GM18868 (cell line): ENCODE data around the gene LUZP2.

Source experiments
- ATAC-seq: cut with Tn5 transposase; IDR thresholded peaks from one replicate; pipeline ENCODE4 v1.9.1; 2021; ENCODE audit warnings: mild to moderate bottlenecking, moderate library complexity; ENCODE audit not compliant: unreplicated experiment

The LUZP2 gene

DNA sequence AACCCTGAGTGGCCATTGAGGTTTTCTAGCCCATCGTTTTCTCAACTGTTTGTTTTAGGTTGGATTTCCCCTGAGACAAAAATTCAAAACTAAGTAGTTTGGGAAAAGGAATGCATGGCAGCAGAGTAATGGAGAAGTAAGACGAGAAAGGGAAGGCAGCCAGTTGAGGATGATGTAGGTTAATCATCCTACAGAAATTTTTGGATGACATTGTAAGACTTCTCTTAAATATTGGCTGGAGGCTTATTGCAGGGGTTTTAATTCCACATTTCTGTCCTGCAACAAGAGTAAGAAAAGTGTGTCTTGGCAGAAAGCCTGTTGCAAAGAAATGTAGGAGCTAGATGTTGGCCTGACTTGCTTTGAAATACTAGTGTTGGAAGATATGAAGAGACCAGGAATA lies 308.8 kb downstream of the LUZP2 start:
- ATAC-seq, result no peak

DNA sequence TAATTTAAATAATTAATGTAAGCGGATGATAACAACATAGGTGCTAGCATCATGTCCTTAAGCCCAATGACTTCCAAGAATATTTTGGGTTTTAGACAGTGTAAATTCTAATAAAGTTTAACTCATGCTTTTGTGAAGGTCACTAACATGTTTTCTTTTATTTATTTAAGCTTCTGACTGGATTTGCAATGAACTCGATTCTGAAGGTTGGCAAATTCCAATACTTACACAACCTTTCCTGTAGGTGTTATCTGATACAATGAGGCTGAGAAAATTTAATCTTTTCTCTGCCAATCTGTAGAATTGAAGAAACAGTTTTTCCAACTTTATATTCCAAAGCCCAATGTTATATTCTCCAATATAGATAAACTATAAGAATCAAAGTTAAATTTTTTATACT lies 311.3 kb downstream of the LUZP2 start:
- ATAC-seq, result no peak

DNA sequence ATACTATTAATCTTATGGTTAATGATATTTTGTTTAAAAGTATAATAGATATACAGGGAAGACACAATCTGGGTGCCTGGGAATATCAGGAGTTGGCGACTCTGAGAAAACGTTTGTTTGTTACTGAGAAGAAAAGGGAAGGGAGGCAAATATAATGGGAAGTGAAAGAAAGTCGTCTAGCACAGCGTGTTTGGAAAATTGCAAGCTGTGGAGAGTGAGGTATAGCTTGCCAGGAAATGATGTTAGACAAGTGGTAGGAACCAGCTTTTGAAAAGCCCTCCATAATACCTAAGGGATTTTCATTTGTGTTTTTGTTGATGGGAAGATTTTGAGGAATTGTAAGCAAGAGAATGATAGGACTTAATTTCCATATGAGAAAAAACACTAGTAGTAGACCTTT lies 322.2 kb downstream of the LUZP2 start:
- no peak for ATAC-seq

DNA sequence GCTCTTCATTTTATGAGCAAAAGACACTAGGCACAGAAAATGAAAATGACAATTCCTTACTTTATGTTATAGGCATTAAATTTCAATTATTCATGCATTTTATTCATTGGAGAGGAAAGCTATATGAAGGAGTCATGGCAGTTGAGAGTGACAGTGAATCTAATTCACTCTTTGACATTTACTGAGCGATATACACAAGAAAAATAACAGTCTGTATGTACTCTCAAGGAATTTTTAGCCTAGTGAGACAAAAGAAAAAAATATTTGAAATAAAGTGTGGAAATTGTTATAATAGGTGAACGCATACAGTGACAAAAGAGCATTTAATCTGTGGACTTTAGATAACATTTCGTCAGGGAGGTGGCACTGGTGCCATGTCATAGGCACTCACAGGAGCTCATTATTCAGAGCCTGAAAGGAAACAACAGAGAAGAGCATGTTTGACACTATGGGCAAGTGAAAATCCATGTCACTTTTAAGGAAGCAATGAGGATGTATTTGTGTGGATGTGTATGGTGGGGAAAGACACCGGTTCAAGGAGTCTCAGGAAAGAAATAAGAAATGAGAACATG lies 323.1 kb downstream of the LUZP2 start:
- no peak for ATAC-seq

DNA sequence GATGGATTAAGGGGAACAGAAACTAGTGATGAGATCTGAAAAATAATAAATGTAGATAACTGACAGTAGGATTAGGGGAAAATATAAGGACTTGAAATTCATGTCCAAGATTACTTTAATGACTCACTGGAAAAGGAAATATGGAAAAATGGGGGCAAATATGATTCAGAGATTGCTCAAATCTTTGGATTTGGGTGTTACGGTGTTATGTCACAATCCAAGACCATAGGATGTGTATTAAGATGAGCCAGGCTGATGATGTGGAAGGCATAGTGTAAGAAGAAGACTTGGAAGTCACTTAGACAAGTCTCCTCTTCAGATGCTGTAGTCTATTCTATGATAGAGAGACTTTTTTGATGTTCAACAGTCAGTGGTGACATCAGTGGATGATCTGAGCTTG lies 323.7 kb downstream of the LUZP2 start:
- ATAC-seq, result no peak

DNA sequence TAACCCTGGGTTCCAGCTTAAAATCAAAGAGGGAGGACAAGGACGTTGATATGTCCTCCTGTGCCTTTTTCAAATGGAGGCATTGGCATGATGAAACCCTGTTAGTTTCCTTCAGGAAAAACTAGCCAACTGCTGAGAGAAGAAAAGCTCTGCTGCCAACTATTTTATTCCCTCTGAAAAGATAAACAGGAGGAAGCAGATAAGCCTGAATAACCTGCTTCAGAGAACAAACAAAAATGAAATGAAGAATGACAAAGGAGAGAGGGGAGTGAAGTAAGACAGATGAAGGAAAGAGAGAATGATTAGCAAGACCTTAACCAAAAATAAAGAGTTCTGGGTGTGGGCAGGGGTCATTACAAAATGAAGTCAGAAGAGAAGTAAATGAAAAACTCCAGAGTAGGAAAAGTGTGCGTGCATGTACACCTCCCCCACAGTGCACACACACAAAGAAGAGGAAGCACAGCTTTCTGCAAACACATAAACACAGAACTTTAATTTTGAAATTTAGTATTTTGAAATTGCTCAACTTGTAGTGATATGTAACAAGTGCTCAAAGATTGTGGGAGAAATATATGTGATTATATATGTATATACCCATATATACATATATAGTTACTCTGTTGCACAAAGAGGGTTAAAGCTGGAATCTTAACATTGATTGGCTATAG lies 332.2 kb downstream of the LUZP2 start:
- ATAC-seq, result no peak

DNA sequence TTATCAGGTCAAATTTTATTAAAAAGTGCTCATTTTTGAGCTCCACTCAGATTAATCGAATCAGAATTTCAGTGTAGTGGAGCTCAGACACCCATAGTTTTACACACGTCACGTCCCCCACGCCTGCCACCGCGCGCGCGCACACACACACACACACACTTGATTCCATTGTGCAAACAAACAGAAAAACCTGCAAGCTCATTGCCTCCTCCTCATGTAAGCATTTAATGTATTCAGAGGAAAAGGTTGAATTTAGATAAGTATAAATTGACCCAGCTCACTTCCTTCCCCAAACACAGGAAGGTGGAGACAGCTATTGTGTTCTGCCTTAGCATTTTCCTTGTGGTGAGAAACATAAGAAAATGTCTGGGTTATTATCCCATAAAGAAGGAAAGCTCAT lies 336.7 kb downstream of the LUZP2 start:
- no peak for ATAC-seq

DNA sequence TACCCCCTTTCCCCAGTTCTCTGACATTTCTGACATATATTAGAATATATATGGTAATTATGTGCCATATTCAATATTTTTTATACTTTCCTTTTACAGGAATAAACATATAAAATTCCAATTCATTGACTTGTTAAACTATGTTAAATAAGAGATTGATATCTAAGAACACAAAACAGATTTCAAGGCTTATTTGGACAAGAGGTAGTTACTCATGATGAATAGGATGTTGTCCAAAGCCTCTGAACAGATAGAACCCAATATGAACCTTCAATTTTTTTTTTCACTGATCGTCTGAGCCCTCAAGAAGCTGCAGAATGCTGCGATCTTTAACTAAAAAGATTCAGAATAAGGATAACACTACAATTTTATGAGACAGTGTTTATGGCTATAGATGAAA lies 340.3 kb downstream of the LUZP2 start:
- ATAC-seq, result no peak

DNA sequence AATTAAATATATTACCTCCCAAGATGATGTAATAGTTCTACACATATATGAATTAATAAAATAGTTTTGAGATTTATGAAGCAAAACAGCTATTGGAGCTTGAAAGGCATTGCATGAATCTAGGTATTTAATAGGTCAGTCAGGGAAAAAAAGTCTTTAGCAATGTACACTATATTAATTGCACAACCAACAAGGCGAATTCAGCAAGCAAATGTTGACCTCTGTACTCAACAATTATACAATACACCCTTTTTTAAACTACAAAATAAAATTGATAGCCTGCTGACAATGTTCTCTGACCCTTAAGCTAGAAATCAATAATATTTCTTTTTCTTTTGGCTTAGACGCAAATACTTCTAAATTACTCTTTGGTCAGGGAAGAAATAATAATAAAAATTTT lies 345.5 kb downstream of the LUZP2 start:
- no peak for ATAC-seq

DNA sequence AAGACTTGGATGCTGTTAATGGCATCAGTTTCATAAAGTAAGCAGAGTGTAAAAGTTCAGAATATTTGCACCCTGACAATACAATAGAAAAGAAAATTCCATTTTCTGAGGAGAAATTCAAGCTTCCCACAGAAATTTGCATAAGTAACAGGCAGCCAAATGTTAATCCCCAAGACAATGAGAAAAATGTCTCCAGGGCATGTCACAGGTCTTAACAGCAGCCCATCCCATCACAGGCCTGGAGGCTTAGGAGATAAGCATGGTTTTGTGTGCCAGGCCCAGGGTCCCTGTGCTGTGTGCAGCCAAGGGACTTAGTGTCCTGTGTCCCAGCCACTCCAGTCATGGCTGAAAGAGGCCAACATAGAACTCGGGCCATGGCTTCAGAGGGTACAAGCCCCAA lies 347.6 kb downstream of the LUZP2 start:
- no peak for ATAC-seq

DNA sequence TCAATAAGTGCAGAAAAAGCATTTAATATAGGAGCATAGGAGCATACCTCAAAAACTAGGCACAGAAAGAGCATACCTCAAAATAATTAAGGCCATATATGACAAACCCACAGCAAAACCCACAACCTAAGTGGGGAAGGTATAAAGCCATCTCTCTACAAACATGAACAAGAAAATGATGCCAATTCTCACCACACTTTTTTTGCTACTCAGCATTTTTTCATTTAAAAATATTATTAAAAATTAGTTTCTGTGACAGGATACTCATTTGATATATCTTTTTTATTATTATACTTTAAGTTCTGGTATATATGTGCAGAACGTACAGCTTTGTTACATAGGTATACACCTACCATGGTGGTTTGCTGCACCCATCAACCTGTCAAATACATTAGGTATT lies 352.0 kb downstream of the LUZP2 start:
- ATAC-seq, result no peak

DNA sequence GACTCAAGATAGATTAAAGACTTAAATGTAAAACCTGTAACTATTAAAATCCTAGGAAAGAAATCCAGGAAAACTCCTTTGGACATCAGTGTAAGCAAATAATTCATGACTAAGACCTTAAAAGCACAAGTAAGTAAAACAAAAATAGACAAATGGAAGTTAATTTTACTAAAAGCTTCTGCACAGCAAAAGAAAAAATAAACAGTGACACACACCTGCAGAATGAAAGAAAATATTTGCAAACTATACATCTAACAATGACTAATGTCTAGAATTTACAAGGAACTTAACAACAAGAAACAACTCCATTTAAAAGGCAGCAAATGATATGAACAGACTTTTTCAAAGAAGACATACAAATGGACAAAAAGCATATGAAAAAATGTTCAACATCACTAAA lies 359.1 kb downstream of the LUZP2 start:
- no peak for ATAC-seq

DNA sequence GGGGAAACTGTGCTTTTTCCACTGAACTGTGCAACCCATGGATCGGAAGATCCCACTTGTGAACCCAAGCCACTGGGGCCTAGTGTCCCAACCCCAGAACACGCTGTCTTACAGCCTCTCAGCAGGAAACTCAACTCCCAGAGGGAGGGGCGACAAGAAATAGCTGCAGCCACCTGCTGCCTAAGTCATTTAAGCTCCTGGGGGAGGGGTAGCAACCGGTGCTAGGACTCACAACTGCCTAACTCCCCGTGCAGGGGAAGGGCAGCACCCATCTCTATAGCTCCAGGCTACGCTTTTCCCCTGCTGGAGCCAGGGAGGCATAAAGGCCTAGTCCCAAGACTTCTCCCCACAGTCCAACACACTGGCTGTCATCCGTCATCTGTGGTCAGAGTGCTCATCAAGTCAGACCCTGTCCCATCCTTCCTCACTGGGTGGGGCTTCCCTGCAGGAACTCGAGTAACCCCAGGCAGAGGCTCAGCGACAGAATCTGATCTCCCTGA lies 363.0 kb downstream of the LUZP2 start:
- ATAC-seq, result no peak

DNA sequence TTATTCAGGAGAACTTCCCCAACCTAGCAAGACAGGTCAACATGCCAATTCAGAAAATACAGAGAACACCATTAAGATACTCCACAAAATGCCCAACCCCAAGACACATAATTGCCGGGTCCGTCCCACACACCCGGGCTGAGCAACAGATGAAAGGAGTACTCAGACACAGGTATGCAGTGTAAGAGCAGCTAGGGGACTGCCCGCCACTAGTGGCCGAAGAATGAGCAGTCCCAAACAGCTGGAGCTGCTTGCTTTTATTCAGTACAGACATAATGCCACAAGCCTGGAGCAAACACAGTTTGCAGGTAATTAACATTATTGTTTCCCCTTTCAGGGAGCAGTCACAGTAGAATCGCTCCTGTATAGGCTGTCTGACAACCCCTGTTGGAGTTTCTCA lies 364.6 kb downstream of the LUZP2 start:
- no peak for ATAC-seq

DNA sequence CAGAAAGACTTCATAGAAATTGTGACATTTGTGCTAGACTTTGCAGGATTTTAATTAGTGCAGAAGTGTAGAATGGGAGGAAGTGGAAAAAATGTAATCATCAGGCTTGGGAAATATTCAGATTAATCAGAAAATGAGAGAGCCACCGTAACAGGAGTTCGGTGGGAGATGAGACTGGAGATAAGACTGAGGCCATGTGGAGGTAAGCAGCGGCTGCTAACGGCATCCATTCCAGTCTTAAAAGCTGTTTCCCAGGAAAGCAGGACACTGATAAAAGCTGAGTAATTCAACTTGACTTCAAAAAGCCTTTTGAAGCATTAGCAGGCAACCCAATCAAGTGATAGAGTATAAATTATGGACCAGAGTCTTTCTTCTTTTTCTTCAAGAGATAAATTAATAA lies 369.9 kb downstream of the LUZP2 start:
- no peak for ATAC-seq

DNA sequence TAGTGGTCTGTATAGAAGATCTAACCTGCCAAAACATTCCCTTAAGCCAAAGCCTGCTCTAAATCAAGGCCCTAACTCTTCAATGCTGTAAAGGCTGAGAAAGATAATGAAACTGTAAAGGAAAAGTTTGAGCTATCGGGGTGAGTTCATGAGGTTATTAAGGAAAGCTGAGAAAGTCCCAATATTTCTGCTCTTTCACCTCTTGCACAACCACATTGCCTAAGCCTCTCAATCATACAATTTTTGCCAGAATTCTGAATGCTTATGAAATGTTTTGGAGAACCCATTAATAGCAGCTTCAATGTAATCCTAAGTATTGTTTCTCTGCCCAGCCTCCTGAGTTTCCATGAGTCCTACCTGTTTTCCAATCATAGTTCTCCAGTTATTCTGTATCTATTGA lies 373.2 kb downstream of the LUZP2 start:
- no peak for ATAC-seq

DNA sequence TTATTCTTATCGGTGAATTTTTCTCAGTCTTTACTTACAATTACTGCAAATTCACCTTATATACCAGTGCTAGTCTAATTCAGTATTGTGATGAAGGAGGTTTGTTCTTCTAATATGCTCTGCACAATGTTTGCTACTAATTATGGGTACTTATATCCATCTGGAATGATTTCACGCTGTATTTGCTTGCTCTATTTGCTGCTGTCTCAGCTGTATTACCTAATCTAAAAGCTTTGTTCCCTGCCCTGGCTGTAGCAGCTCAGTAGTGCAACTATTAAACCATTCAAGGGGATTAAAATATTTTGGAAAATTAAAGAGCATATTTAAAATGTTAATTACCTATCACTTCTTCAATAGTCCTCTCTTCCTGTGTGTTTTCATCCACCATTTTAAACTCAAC lies 375.3 kb downstream of the LUZP2 start:
- ATAC-seq, result no peak

DNA sequence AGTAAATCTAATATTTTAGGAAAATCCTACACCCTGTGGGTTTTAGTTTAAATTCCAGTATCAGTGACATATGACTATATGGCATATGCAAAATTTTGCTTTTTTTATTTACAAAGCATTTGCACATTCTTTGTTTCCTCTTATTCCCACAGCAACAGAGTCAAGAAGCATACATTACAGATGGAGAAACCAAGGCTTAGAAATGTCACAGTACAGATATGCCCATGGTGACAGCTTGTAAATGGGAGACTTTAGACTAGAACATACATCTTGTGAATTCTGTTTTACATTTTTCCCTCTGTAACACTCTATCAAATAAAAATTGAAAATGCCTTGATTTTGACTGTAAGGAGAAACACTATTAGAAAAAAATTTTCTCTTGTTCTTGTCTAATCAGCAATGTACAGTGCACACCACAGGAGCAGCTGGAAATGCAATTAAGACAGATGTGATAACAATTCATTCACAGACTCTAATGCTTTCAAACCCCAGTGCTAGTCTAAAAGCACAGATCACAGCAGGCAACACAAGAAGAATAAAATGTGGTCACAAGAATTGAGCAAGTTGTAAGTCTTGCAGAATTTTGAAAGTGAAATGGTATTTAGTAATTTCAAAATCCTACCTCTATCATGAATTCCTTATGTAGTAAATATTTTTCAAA lies 375.9 kb downstream of the LUZP2 start:
- ATAC-seq, result no peak

DNA sequence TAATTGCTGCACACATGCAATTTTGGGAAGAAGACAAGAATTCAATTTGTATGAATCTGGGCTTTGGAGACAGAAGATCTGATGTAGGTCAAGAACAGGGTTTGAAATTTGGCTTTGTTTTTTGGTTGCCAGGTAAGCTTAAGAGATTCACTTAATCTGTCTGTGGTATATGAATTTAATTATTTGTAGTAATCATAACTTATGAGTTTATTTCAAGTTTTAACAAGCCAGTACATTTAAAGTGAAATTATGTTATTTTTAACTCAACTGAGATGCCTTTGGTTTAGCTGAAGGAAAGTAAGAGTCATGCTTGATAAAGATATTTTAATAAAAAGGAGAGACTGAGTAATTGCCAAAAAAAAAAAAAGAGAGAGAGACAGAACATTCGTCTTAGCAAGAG lies 384.1 kb downstream of the LUZP2 start:
- ATAC-seq, result no peak

DNA sequence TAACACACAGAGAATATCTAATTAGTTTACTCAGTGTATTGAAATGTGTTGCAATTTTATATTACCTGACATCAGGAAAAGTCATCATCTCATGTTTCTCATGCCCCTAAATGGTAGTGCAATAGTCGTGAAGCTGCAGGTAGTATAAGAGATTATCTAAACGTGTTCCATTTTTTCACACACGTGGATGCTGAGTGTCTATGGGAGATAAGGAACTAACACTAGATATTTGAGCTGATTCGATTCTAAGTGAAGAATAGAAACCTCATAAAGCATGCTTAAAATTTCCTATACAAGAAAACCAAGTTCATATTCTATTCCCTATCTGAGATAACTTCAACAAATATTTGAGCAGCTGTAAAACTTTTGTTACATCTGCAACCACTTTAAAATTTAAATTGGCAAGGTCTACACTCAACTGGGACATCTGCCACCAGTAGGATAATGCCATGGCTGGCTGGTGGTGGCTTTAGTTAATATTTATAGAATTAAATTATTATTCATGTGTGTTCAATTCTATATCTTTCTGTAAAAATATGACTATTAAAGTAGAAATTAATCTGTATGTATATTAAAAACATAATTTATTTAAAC lies 388.8 kb downstream of the LUZP2 start:
- no peak for ATAC-seq

DNA sequence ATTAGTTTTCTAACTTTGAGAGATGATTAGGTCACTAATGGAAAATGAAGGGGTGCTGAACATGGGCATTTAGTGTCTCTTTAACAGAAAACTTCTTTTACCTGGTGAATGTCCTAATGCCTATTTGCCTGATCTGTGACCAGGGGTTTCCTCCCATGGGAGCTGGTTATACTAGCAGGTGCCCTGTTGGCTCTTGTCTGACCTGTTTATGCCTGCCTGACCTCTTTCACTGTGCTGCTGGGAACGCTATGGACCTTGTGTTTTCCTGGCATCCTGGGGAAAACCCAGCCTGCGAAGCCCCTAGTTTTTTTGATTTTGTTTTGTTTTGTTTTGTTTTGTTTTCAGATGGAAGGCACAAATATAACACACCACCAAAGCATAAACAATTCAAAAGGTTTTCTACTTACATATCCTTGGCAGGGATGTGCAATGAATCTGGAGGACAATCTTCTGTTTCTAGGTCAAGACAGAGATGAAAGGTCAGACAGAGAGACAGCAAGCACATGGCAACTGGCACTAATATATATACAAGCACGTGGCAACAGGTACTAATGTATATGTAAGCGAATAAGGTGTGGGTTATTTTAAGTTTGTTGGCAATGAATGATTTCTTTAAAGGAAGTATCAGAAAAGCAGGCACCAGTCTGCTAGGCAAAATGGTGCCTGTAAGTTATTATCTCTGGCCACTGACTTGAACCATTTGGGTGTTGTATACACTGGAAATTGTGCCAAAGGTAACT lies 390.2 kb downstream of the LUZP2 start:
- no peak for ATAC-seq
